Bone marrow (tissue), 2 donors: ENCODE results near the gene ADAP1.

ENCODE experiments used
- DNase-seq, 2 donors: peaks; one replicate each; lab custom pipeline; 2025; lab: John Stamatoyannopoulos, UW

The ADAP1 gene

GRCh38 chr7:861222-861621, 93.3 kb downstream of the ADAP1 start:
- no peak for DNase-seq

GRCh38 chr7:860149-860548, 94.3 kb downstream of the ADAP1 start:
- DNase-seq: no peak

- no peak for DNase-seq
Observed at GRCh38 chr7:859359-860030, 95.0 kb downstream of the ADAP1 start.

GRCh38 chr7:857661-858060, 96.8 kb downstream of the ADAP1 start:
- DNase-seq: no peak

- DNase-seq: no peak
Observed at GRCh38 chr7:856444-857095, 97.9 kb downstream of the ADAP1 start.

GRCh38 chr7:855686-856369, 98.7 kb downstream of the ADAP1 start:
- no peak for DNase-seq

- no peak for DNase-seq
Observed at GRCh38 chr7:854118-854775, 100.2 kb downstream of the ADAP1 start.

- DNase-seq: no peak
Observed at GRCh38 chr7:853366-854117, 100.9 kb downstream of the ADAP1 start.

GRCh38 chr7:851204-851603, 103.3 kb downstream of the ADAP1 start:
- no peak for DNase-seq

GRCh38 chr7:849781-850180, 104.7 kb downstream of the ADAP1 start:
- no peak for DNase-seq

- no peak for DNase-seq
Observed at GRCh38 chr7:849145-849544, 105.3 kb downstream of the ADAP1 start.
